Astrocyte (in vitro differentiated cells and primary cell): ENCODE data around the gene RCOR1. TPM values are rescaled to one million over a fixed set of nuclear protein-coding genes. Genes with fewer than 3 reads are reported as not detected.
A peak's percentile ranks its signal among the peaks of the same experiment; 100 is the strongest.

Experiments
- DNase-seq: peaks from one replicate; pipeline ENCODE4 v3.0.0-alpha.2; 2010; ENCODE audit warnings: low read depth
- FAIRE-seq: peaks from 2 replicates; lab custom pipeline; 2011; peaks lifted over from hg19 to GRCh38; lab: Jason Lieb, UNC
- H2AFZ ChIP-seq: 2 replicates; pipeline ENCODE4 v1.6.0; 2012; ENCODE audit warnings: low read depth, low read length, inconsistent platforms
- H3K27ac ChIP-seq: 2 replicates; pipeline ENCODE4 v1.5.1; 2011; ENCODE audit warnings: low read depth, low read length, inconsistent platforms
- H3K27me3 ChIP-seq: 2 replicates; pipeline ENCODE4 v1.6.0; 2011; ENCODE audit warnings: low read length, inconsistent platforms; ENCODE audit not compliant: insufficient read depth
- H3K36me3 ChIP-seq: 2 replicates; pipeline ENCODE4 v1.5.1; 2011; ENCODE audit warnings: low read length, inconsistent platforms; ENCODE audit not compliant: insufficient read depth
- H3K4me1 ChIP-seq: 2 replicates; pipeline ENCODE4 v1.5.1; 2011; ENCODE audit warnings: low read length, inconsistent platforms; ENCODE audit not compliant: insufficient read depth
- H3K4me2 ChIP-seq: 2 replicates; pipeline ENCODE4 v1.6.0; 2012; ENCODE audit warnings: low read length, inconsistent platforms
- H3K4me3 ChIP-seq: 2 replicates; pipeline ENCODE4 v1.5.1; 2011; ENCODE audit warnings: low read depth, mild to moderate bottlenecking, low read length, inconsistent platforms; ENCODE audit not compliant: insufficient read depth
- H3K79me2 ChIP-seq: 2 replicates; pipeline ENCODE4 v1.6.0; 2012; ENCODE audit warnings: mild to moderate bottlenecking, low read length, inconsistent platforms; ENCODE audit not compliant: insufficient read depth
- H3K9ac ChIP-seq: 2 replicates; pipeline ENCODE4 v1.6.0; 2012; ENCODE audit warnings: mild to moderate bottlenecking, low read length, inconsistent platforms
- H3K9me3 ChIP-seq: 2 replicates; pipeline ENCODE4 v1.5.1; 2012; ENCODE audit warnings: low read depth, mild to moderate bottlenecking, low read length, inconsistent platforms; ENCODE audit not compliant: insufficient read depth
- H4K20me1 ChIP-seq: 2 replicates; pipeline ENCODE4 v1.6.0; 2012; ENCODE audit warnings: low read length, inconsistent platforms; ENCODE audit not compliant: insufficient read depth
- H3K27ac Mint-ChIP-seq: one replicate; pipeline ENCODE4 v1.8.0; 2021; ENCODE audit warnings: mild to moderate bottlenecking, mixed read lengths; ENCODE audit not compliant: unreplicated experiment
- H3K27me3 Mint-ChIP-seq: one replicate; pipeline ENCODE4 v1.8.0; 2021; ENCODE audit warnings: low read depth, mixed read lengths; ENCODE audit not compliant: unreplicated experiment
- H3K36me3 Mint-ChIP-seq: one replicate; pipeline ENCODE4 v1.8.0; 2021; ENCODE audit warnings: low read depth, mixed read lengths; ENCODE audit not compliant: unreplicated experiment
- H3K4me1 Mint-ChIP-seq: one replicate; pipeline ENCODE4 v1.8.0; 2021; ENCODE audit warnings: low read depth, mixed read lengths; ENCODE audit not compliant: unreplicated experiment
- H3K4me3 Mint-ChIP-seq: one replicate; pipeline ENCODE4 v1.8.0; 2021; ENCODE audit warnings: mild to moderate bottlenecking, moderate library complexity, mixed read lengths; ENCODE audit not compliant: unreplicated experiment
- H3K9me3 Mint-ChIP-seq: one replicate; pipeline ENCODE4 v1.8.0; 2021; ENCODE audit warnings: mild to moderate bottlenecking, mixed read lengths; ENCODE audit not compliant: unreplicated experiment
- CTCF ChIP-seq: IDR thresholded peaks from 2 replicates; pipeline ENCODE4 v1.5.1; 2011; ENCODE audit warnings: low read depth, mild to moderate bottlenecking, inconsistent platforms, low read length, moderate library complexity; ENCODE audit not compliant: insufficient read depth
- EZH2 ChIP-seq: IDR thresholded peaks from 2 replicates; pipeline ENCODE4 v1.6.1; 2012; ENCODE audit warnings: mild to moderate bottlenecking, low read length, inconsistent platforms; ENCODE audit not compliant: insufficient read depth
- total RNA-seq: library from RNA; stranded (reverse); gene quantifications from 2 replicates; pipeline ENCODE4 v1.2.1, GENCODE V29; 2021

RCOR1 gene
- total RNA-seq, 1 donor from 2014 or later: 31.0 TPM

GRCh38 chr14:102578821-102579220 is 13.6 kb upstream of the RCOR1 start:
- Mint-ChIP-seq H3K4me3 (no peak overlapping the region), H3K27ac (no peak overlapping the region), H3K36me3 (no peaks in the 10 kb centered on the region), H3K4me1 (peaks cover 13% of the 10 kb centered on the region), H3K27me3 (no peaks in the 10 kb centered on the region), H3K9me3 (no peaks in the 10 kb centered on the region)
- Histone ChIP-seq H3K4me3 (no peak overlapping the region), H4K20me1 (no peaks in the 10 kb centered on the region), H3K36me3 (no peaks in the 10 kb centered on the region), H3K79me2 (no peaks in the 10 kb centered on the region), H2AFZ (peak overlapping the region; percentile 16), H3K9me3 (no peaks in the 10 kb centered on the region), H3K27me3 (no peaks in the 10 kb centered on the region), H3K4me2 (no peak overlapping the region), H3K4me1 (peaks cover 11% of the 10 kb centered on the region), H3K27ac (no peak overlapping the region), H3K9ac (no peak overlapping the region)
- TF ChIP-seq CTCF (no peak), EZH2 (no peak)
- FAIRE-seq (no peak), DNase-seq (no peak)

GRCh38 chr14:102579696-102580549 is 12.5 kb upstream of the RCOR1 start:
- peak overlapping the region; percentile 57 for H3K4me2 ChIP-seq
- H3K4me1 ChIP-seq: peaks cover 11% of the 10 kb centered on the region
- FAIRE-seq: peak; percentile 13
- no peaks in the 10 kb centered on the region for H3K9me3 ChIP-seq
- no peaks in the 10 kb centered on the region for H3K79me2 ChIP-seq
- no peaks in the 10 kb centered on the region for H3K36me3 ChIP-seq
- H3K27me3 ChIP-seq: no peaks in the 10 kb centered on the region
- H4K20me1 ChIP-seq: no peaks in the 10 kb centered on the region
- no peak overlapping the region for H3K4me3 ChIP-seq
- Mint-ChIP-seq H3K9me3 (no peaks in the 10 kb centered on the region), H3K27ac (peak overlapping the region; percentile 72), H3K36me3 (no peaks in the 10 kb centered on the region), H3K4me1 (peaks cover 12% of the 10 kb centered on the region), H3K27me3 (no peaks in the 10 kb centered on the region), H3K4me3 (peak overlapping the region; percentile 40)
- DNase-seq: peak; percentile 65
- peak overlapping the region; percentile 64 for H3K27ac ChIP-seq
- peak overlapping the region; percentile 47 for H2AFZ ChIP-seq
- no peak for TF ChIP-seq EZH2
- no peak for TF ChIP-seq CTCF
- H3K9ac ChIP-seq: peak overlapping the region; percentile 48
